OCI-LY1 (cell line): ENCODE results near the gene CYB5A.

Source experiments
- CTCF ChIP-seq: fragments of 200-600 bp; sonication (generic), shearing (Covaris generic); IDR thresholded peaks from 2 replicates; pipeline ENCODE4 v1.5.1; 2017; ENCODE audit warnings: mild to moderate bottlenecking, antibody characterized with exemption, low read length, moderate library complexity, mixed read lengths
- EZH2 ChIP-seq: fragments of 200-600 bp; sonication (generic), shearing (Covaris generic); IDR thresholded peaks from 2 replicates; pipeline ENCODE4 v1.8.0; 2017; ENCODE audit warnings: borderline replicate concordance, mixed run types, mild to moderate bottlenecking, antibody characterized with exemption, low read length, moderate library complexity, mixed read lengths

GRCh38 chr18:74310411-74310810, 18.6 kb upstream of the CYB5A start:
- TF ChIP-seq CTCF, result no peak
- no peak for TF ChIP-seq EZH2
